Transverse colon (tissue), 4 donors: ENCODE data around the gene NBEAL2. TPM values are rescaled to one million over a fixed set of nuclear protein-coding genes. Genes with fewer than 3 reads are reported as not detected.

Experiments used
- DNase-seq: peaks from one replicate; pipeline ENCODE4 v3.0.0-alpha.2; 2019
- H3K27ac ChIP-seq, 4 donors: fragments of 200-600 bp; sonication (generic); 2 replicates each; pipeline ENCODE4 v1.5.1; 2016 to 2018; ENCODE audit warnings: inconsistent platforms in 4 of 4
- H3K27me3 ChIP-seq: fragments of 200-600 bp; sonication (generic); 2 replicates; pipeline ENCODE4 v1.5.1; 2017; ENCODE audit warnings: inconsistent platforms
- H3K36me3 ChIP-seq, 4 donors: fragments of 200-600 bp; sonication (generic); 2 replicates each; pipeline ENCODE4 v1.5.1; 2017 to 2019; ENCODE audit warnings: inconsistent platforms in 4 of 4
- H3K4me1 ChIP-seq, 4 donors: fragments of 200-600 bp; sonication (generic); 2 replicates each; pipeline ENCODE4 v1.5.1; 2017 to 2020; ENCODE audit warnings: inconsistent platforms in 4 of 4
- H3K4me3 ChIP-seq, 4 donors: fragments of 200-600 bp; sonication (generic); 1 replicate in 1 of 4; 2 replicates in 3 of 4; pipeline versions ENCODE4 v1.5.1 to v1.6.1; 2017 to 2019; ENCODE audit warnings: inconsistent platforms in 4 of 4
- H3K9me3 ChIP-seq, 2 donors: fragments of 200-600 bp; sonication (generic); 2 replicates each; pipeline ENCODE4 v1.5.1; 2017 to 2019; ENCODE audit warnings: inconsistent platforms in 2 of 2
- CTCF ChIP-seq, 5 experiments: fragments of 200-600 bp in 3 of 5; fragments of 450-650 bp in 2 of 5; sonication (generic) in 3 of 5; IDR thresholded peaks; 1 replicate in 2 of 5; 2 replicates in 3 of 5; pipeline ENCODE4 v1.5.1; 2016 to 2017; ENCODE audit warnings: antibody characterized with exemption in 5 of 5, inconsistent platforms in 3 of 5, mild to moderate bottlenecking in 2 of 5, moderate library complexity in 1 of 5
- EP300 ChIP-seq: sonication (generic); formaldehyde crosslinking; IDR thresholded peaks from one replicate; pipeline ENCODE4 v1.6.1; 2017; ENCODE audit warnings: antibody characterized with exemption, low read depth
- POLR2A ChIP-seq: fragments of 450-650 bp; IDR thresholded peaks from one replicate; pipeline ENCODE4 v1.6.1; 2016; ENCODE audit warnings: antibody characterized with exemption, mild to moderate bottlenecking, moderate library complexity
- POLR2AphosphoS5 ChIP-seq, 3 donors: sonication (generic); formaldehyde crosslinking; IDR thresholded peaks; one replicate each; pipeline ENCODE4 v1.6.1; 2016; ENCODE audit warnings: antibody characterized with exemption in 3 of 3
- WGBS, 2 donors: methylation state at CpG; one replicate each; pipeline ENCODE4 v1.1.5; 2018; ENCODE audit warnings: low coverage in 1 of 2; 5-methylcytosine and 5-hydroxymethylcytosine counted together
- in situ Hi-C, 4 donors: fragments of 200-750 bp; cut with MboI; loops; one replicate each; pipeline versions ENCODE4 v1.15.0 to v1.15.1; 2017; ENCODE audit warnings: low sequenced_read_pairs in 3 of 4, low pct_ligation_motif_present in 1 of 4, low pct_unique_long_range_greater_than_20kb in 1 of 4
- intact Hi-C: fragments of 100-400 bp; cut with DNase I; formaldehyde crosslinking; loops from one replicate; pipeline ENCODE4 v1.15.1; 2023; ENCODE audit warnings: low total_unique reads
- total RNA-seq, 4 donors: library from RNA; depleted of rRNA; stranded (reverse); fragments of >200 nt; gene quantifications; one replicate each; pipeline ENCODE4 v1.1.0, GENCODE V29; 2016

NBEAL2 gene
- total RNA-seq, 4 donors from 2014 or later, result 81.1 to 163 (median 122) TPM

- peaks cover 52 to 87% (median 61%) of the 10 kb centered on the region in 4 donors for H3K4me1 ChIP-seq
- no peak overlapping the region for H3K4me3 ChIP-seq
- H3K27ac ChIP-seq, result peak overlapping the region in 2 of 4 donors; percentile 6 to 61
- no peaks in the 10 kb centered on the region for H3K36me3 ChIP-seq
- no peaks in the 10 kb centered on the region for H3K9me3 ChIP-seq
- in situ Hi-C loops, result no loop called here
- TF ChIP-seq EP300 (no peak), CTCF (IDR thresholded peaks at IDR 0.05) (no peak), POLR2A (no peak), POLR2AphosphoS5 (IDR thresholded peaks at IDR 0.05) (no peak)
- DNase-seq, result peak; percentile 5
- no peaks in the 10 kb centered on the region for H3K27me3 ChIP-seq
- WGBS, 2 donors, result 59 to 83% methylated on average over 1 to 3 of the region's 3 CpGs
- intact Hi-C loops, result no loop called here
These were observed 23.6 kb upstream of the NBEAL2 start for GRCh38 chr3:46955801-46956259.

- no peaks in the 10 kb centered on the region for H3K36me3 ChIP-seq
- peak; percentile 37 for DNase-seq
- 28 to 58% methylated on average over 2 to 11 of the region's 11 CpGs for WGBS, 2 donors
- TF ChIP-seq CTCF (IDR thresholded peaks at IDR 0.05) (no peak), POLR2AphosphoS5 (IDR thresholded peaks at IDR 0.05) (no peak), POLR2A (no peak), EP300 (no peak)
- H3K4me3 ChIP-seq, result no peak overlapping the region
- H3K4me1 ChIP-seq, result peaks cover 57 to 91% (median 71%) of the 10 kb centered on the region in 4 donors
- intact Hi-C loops (no loop called here), in situ Hi-C loops (no loop called here)
- no peaks in the 10 kb centered on the region for H3K9me3 ChIP-seq
- no peaks in the 10 kb centered on the region for H3K27me3 ChIP-seq
- peak overlapping the region; percentile 16 to 61 (median 40) for H3K27ac ChIP-seq
These were observed 22.2 kb upstream of the NBEAL2 start for GRCh38 chr3:46957092-46957820.

- H3K4me1 ChIP-seq, result peaks cover 54 to 86% (median 69%) of the 10 kb centered on the region in 4 donors
- H3K27me3 ChIP-seq, result no peaks in the 10 kb centered on the region
- H3K36me3 ChIP-seq, result no peaks in the 10 kb centered on the region
- peak overlapping the region; percentile 1 to 74 (median 49) for H3K27ac ChIP-seq
- H3K9me3 ChIP-seq, result no peaks in the 10 kb centered on the region
- TF ChIP-seq POLR2AphosphoS5 (IDR thresholded peaks at IDR 0.05) (no peak), CTCF (IDR thresholded peaks at IDR 0.05) (no peak), EP300 (no peak), POLR2A (no peak)
- WGBS, 2 donors, result 52% methylated on average over 9 of the region's 9 CpGs; no CpG with 5 or more reads in 1 of the 2 donors
- in situ Hi-C loops, result no loop called here
- intact Hi-C loops, result no loop called here
- no peak for DNase-seq
- no peak overlapping the region for H3K4me3 ChIP-seq
These were observed 20.9 kb upstream of the NBEAL2 start for GRCh38 chr3:46958467-46959160.

GRCh38 chr3:46959161-46959511, 20.3 kb upstream of the NBEAL2 start:
- intact Hi-C loops (no loop called here), in situ Hi-C loops (no loop called here)
- 50 to 77% methylated on average over 1 to 6 of the region's 6 CpGs for WGBS, 2 donors
- H3K9me3 ChIP-seq, result no peaks in the 10 kb centered on the region
- peaks cover 53 to 81% (median 65%) of the 10 kb centered on the region in 4 donors for H3K4me1 ChIP-seq
- H3K4me3 ChIP-seq, result no peak overlapping the region
- DNase-seq, result no peak
- H3K27ac ChIP-seq, result peak overlapping the region; percentile 1 to 74 (median 49)
- no peaks in the 10 kb centered on the region for H3K36me3 ChIP-seq
- H3K27me3 ChIP-seq, result no peaks in the 10 kb centered on the region
- no peak for TF ChIP-seq POLR2A
- TF ChIP-seq EP300, result no peak
- no peak for TF ChIP-seq POLR2AphosphoS5 (IDR thresholded peaks at IDR 0.05)
- TF ChIP-seq CTCF (IDR thresholded peaks at IDR 0.05), result no peak
